Mammary epithelial cell (primary cell): ENCODE measurements around the gene DMRTA2.

ENCODE experiments used
- CTCF ChIP-seq, 2 donors: IDR thresholded peaks in 1 of 2; conservative IDR thresholded peaks in 1 of 2; 2 replicates each; pipeline ENCODE4 v1.5.1; 2011 to 2012; ENCODE audit warnings: inconsistent platforms in 2 of 2, low read length in 2 of 2, mild to moderate bottlenecking in 2 of 2, control low read depth in 1 of 2, low read depth in 1 of 2; ENCODE audit not compliant: insufficient read depth in 1 of 2; ENCODE audit errors: extremely low read depth in 1 of 2
- EZH2 ChIP-seq: IDR thresholded peaks from 2 replicates; pipeline ENCODE4 v1.6.1; 2012; ENCODE audit warnings: low read length, inconsistent platforms, borderline replicate concordance

GRCh38 chr1:50430010-50430405 lies 6.8 kb upstream of the DMRTA2 start:
- TF ChIP-seq CTCF (conservative IDR thresholded peaks at IDR 0.05 in 1 of 2, IDR thresholded peaks at IDR 0.05 in 1 of 2; ENCODE audit: extremely low read depth in 1 of 2, insufficient read depth in 1 of 2, low read depth in 1 of 2, low read length in 2 of 2) (no peak), EZH2 (no peak)
